K562 (cell line): ENCODE data around the gene BTBD16. TPM values are rescaled to one million over a fixed set of nuclear protein-coding genes. Genes with fewer than 3 reads are reported as not detected.

Experiments
- ATAC-seq: fragments of 200-7000 bp; cut with Tn5 transposase; 3 replicates; pipeline ENCODE4 v1.9.1; 2020; ENCODE audit warnings: moderate library complexity
- BruUV-seq: library from RNA; stranded (reverse); fragments of 400-500 nt; replicated peaks from 2 replicates; lab custom pipeline; 2021; lab: Mats Ljungman, UMichigan
- CTCF ChIA-PET: fragments of 300-600 bp; formaldehyde crosslinking; extraction: SDS; loops from one replicate; lab custom pipeline; 2021; ENCODE audit warnings: low intra/inter-chr PET ratio; lab: Yijun Ruan, JAX
- POLR2A ChIA-PET: fragments of 300-600, 350-650 bp; sonication (Branson Sonifier 250); formaldehyde crosslinking; extraction: SDS; loops from one replicate; lab custom pipeline; 2021; ENCODE audit warnings: antibody characterized with exemption, inconsistent platforms; lab: Yijun Ruan, JAX
- DNase-seq, 4 experiments: peaks; one replicate each; pipeline versions ENCODE4 v3.0.0 to v3.0.0-alpha.2; 2011 to 2018; ENCODE audit warnings: low spot score in 3 of 4, mixed read lengths in 3 of 4; ENCODE audit errors: extremely low read depth in 1 of 4
- FAIRE-seq: peaks from 2 replicates; lab custom pipeline; 2011; peaks lifted over from hg19 to GRCh38; lab: Jason Lieb, UNC
- H2AFZ ChIP-seq: 2 replicates; pipeline ENCODE4 v1.6.0; 2011; ENCODE audit warnings: low read depth, low read length, control low read depth, inconsistent platforms
- H3K27ac ChIP-seq: fragments of 200-600 bp; 3 replicates; pipeline ENCODE4 v1.8.0; 2011; ENCODE audit warnings: low read depth, mild to moderate bottlenecking, control low read depth, inconsistent platforms, low read length, moderate library complexity, mixed read lengths; ENCODE audit errors: extremely low read depth
- H3K27me3 ChIP-seq, 2 experiments: fragments of 300-600 bp in 1 of 2; 2 replicates in 1 of 2; 3 replicates in 1 of 2; pipeline versions ENCODE4 v1.6.0 to v1.8.0; 2011; ENCODE audit warnings: inconsistent platforms in 2 of 2, low read length in 2 of 2, mild to moderate bottlenecking in 1 of 2, mixed read lengths in 1 of 2, moderate library complexity in 1 of 2; ENCODE audit not compliant: control insufficient read depth in 2 of 2, insufficient read depth in 2 of 2
- H3K36me3 ChIP-seq: fragments of 300-600 bp; 3 replicates; pipeline ENCODE4 v1.8.0; 2011; ENCODE audit warnings: mild to moderate bottlenecking, low read length, inconsistent platforms; ENCODE audit not compliant: control insufficient read depth, insufficient read depth
- H3K4me1 ChIP-seq, 2 experiments: fragments of 200-600 bp in 1 of 2; replicated peaks in 1 of 2; 2 replicates in 1 of 2; 3 replicates in 1 of 2; pipeline versions ENCODE4 v1.5.1 to v1.8.0; 2011; ENCODE audit warnings: inconsistent platforms in 2 of 2, low read length in 2 of 2, mild to moderate bottlenecking in 1 of 2, mixed read lengths in 1 of 2, moderate library complexity in 1 of 2; ENCODE audit not compliant: control insufficient read depth in 2 of 2, insufficient read depth in 2 of 2
- H3K4me2 ChIP-seq: 2 replicates; pipeline ENCODE4 v1.6.1; 2011; ENCODE audit warnings: low read length, control low read depth, inconsistent platforms, mixed read lengths; ENCODE audit not compliant: insufficient read depth
- H3K4me3 ChIP-seq: fragments of 200-600 bp; sonication (generic), shearing (Covaris generic); 2 replicates; pipeline ENCODE4 v1.5.1; 2016; ENCODE audit warnings: control low read depth, inconsistent platforms
- H3K79me2 ChIP-seq: fragments of 200-600 bp; 3 replicates; pipeline ENCODE4 v1.8.0; 2011; ENCODE audit warnings: low read length, inconsistent platforms; ENCODE audit not compliant: control insufficient read depth, insufficient read depth
- H3K9ac ChIP-seq, 2 experiments: 2 replicates each; pipeline versions ENCODE4 v1.6.0 to v1.6.1; 2011; ENCODE audit warnings: low read depth in 2 of 2, low read length in 2 of 2, control low read depth in 1 of 2, inconsistent platforms in 1 of 2, mild to moderate bottlenecking in 1 of 2, mixed read lengths in 1 of 2; ENCODE audit not compliant: insufficient read depth in 1 of 2
- H3K9me1 ChIP-seq: one replicate; pipeline ENCODE4 v1.6.0; 2011; ENCODE audit warnings: inconsistent platforms, mild to moderate bottlenecking, low read length, moderate library complexity; ENCODE audit not compliant: control insufficient read depth, insufficient read depth
- H3K9me3 ChIP-seq: replicated peaks from 2 replicates; pipeline ENCODE4 v1.5.1; 2011; ENCODE audit warnings: low read depth, low read length, inconsistent platforms; ENCODE audit not compliant: control insufficient read depth, insufficient read depth
- H4K20me1 ChIP-seq: replicated peaks from 2 replicates; pipeline ENCODE4 v1.6.1; 2011; ENCODE audit warnings: low read length, inconsistent platforms, mixed read lengths; ENCODE audit not compliant: control insufficient read depth, insufficient read depth
- ARID3B ChIP-seq: fragments of 250-450 bp; sonication (Bioruptor Pico); IDR thresholded peaks from 2 replicates; pipeline ENCODE4 v1.4.0; 2020; ENCODE audit warnings: borderline replicate concordance
- ARID4B ChIP-seq: sonication (generic); formaldehyde crosslinking; IDR thresholded peaks from 2 replicates; pipeline ENCODE4 v1.8.0; 2022; ENCODE audit warnings: mild to moderate bottlenecking, missing genetic modification reagents
- BDP1 ChIP-seq: IDR thresholded peaks from 3 replicates; pipeline ENCODE4 v1.6.1; 2011; ENCODE audit not compliant: insufficient read length, insufficient read depth
- CHCHD3 ChIP-seq: fragments of 250-450 bp; sonication (Bioruptor Pico); IDR thresholded peaks from 2 replicates; pipeline ENCODE4 v2.1.2; 2022; ENCODE audit warnings: mild to moderate bottlenecking
- CHD2 ChIP-seq: IDR thresholded peaks from 2 replicates; pipeline ENCODE4 v1.6.1; 2011; ENCODE audit warnings: low read depth, low read length
- ELF2 ChIP-seq: fragments of 250-450 bp; sonication (Bioruptor Pico); IDR thresholded peaks from 2 replicates; pipeline ENCODE4 v1.5.0; 2021; ENCODE audit warnings: mild to moderate bottlenecking
- KLF1 ChIP-seq: fragments of 450-650 bp; IDR thresholded peaks from 2 replicates; pipeline ENCODE4 v1.6.1; 2016; ENCODE audit warnings: missing genetic modification characterization, missing compliant biosample characterization
- L3MBTL2 ChIP-seq: fragments of 450-650 bp; IDR thresholded peaks from 2 replicates; pipeline ENCODE4 v1.6.1; 2016; ENCODE audit warnings: mild to moderate bottlenecking, moderate library complexity
- MTA1 ChIP-seq: fragments of 450-650 bp; IDR thresholded peaks from 2 replicates; pipeline ENCODE4 v1.6.1; 2017; ENCODE audit warnings: borderline replicate concordance
- PTRF ChIP-seq: fragments of 450-650 bp; IDR thresholded peaks from 2 replicates; pipeline ENCODE4 v1.6.1; 2016; ENCODE audit warnings: mild to moderate bottlenecking, missing genetic modification characterization, missing compliant biosample characterization
- STAT6 ChIP-seq: sonication (generic); formaldehyde crosslinking; IDR thresholded peaks from 2 replicates; pipeline ENCODE4 v1.8.1; 2023; ENCODE audit warnings: mild to moderate bottlenecking, missing genetic modification reagents
- THAP7 ChIP-seq: fragments of 250-450 bp; sonication (Bioruptor Pico); IDR thresholded peaks from 2 replicates; pipeline ENCODE4 v1.5.0; 2021
- ZNF143 ChIP-seq: sonication (generic); formaldehyde crosslinking; IDR thresholded peaks from 2 replicates; pipeline ENCODE4 v1.9.0; 2022; ENCODE audit warnings: mild to moderate bottlenecking, missing genetic modification reagents
- WGBS: fragments of 100-300 bp; shearing (Covaris generic); methylation state at CpG from one replicate; pipeline ENCODE4 v1.1.6; 2016; ENCODE audit warnings: low coverage, mixed read lengths; ENCODE audit not compliant: insufficient coverage; ENCODE audit errors: missing lambda C conversion rate; 5-methylcytosine and 5-hydroxymethylcytosine counted together
- in situ Hi-C: fragments of 300-500 bp; cut with MboI; formaldehyde crosslinking; loops from 4 replicates; pipeline ENCODE4 v1.15.0; 2018; ENCODE audit warnings: inconsistent platforms, mixed read lengths
- intact Hi-C: fragments of 100-400 bp; cut with micrococcal nuclease; formaldehyde crosslinking; loops from 2 replicates; pipeline ENCODE4 v1.14.2; 2022
- polyA plus RNA-seq, 8 experiments: library from polyadenylated mRNA; depleted of rRNA in 4 of 8; stranded (reverse) in 5 of 8; unstranded in 3 of 8; fragments of >200 nt; fragmentation: Nextera tagmentation in 2 of 8; fragmentation: Illumina TruSeq in 1 of 8; extraction: Ambion mirVana in 2 of 8; extraction: Trizol in 1 of 8; gene quantifications; 2 replicates each; pipeline versions ENCODE4 v1.2.1 to v1.2.3, GENCODE V29; 2011 to 2014; ENCODE audit warnings: inconsistent platforms in 1 of 8, missing spikeins in 1 of 8
- total RNA-seq, 7 experiments: library from RNA; depleted of rRNA in 6 of 7; stranded (reverse); fragments of >200 nt in 6 of 7; fragmentation: Illumina TruSeq in 2 of 7; extraction: Trizol in 2 of 7; gene quantifications; 2 replicates each; pipeline versions ENCODE4 v1.2.1 to v1.2.3, GENCODE V29; 2011 to 2021; ENCODE audit warnings: low replicate concordance in 1 of 7

Gene BTBD16
- total and polyA plus RNA-seq, 9 of the 15 experiments (the other 6 are each of a cell fraction or from before 2014, with no cell fraction given): 0.11 TPM; not detected in 8

GRCh38 chr10:122306282-122306681, 35.2 kb downstream of the BTBD16 start:
- CTCF ChIA-PET: no interaction called here

More at GRCh38 chr10:122306282-122306681, 35.2 kb downstream of the BTBD16 start:
- Histone ChIP-seq H3K4me2 (no peak overlapping the region), H3K36me3 (no peaks in the 10 kb centered on the region), H2AFZ (no peak overlapping the region), H3K9me1 (no peaks in the 10 kb centered on the region), H3K27ac (no peak overlapping the region), H3K27me3 (no peaks in the 10 kb centered on the region), H3K79me2 (no peaks in the 10 kb centered on the region), H3K4me1 (peaks cover 0 to 3% of the 10 kb centered on the region in 2 experiments; a peak in 2 of 5 replicates), H3K9ac (no peak overlapping the region), H3K4me3 (no peak overlapping the region), H3K9me3 (no peaks in the 10 kb centered on the region), H4K20me1 (no peaks in the 10 kb centered on the region)
- POLR2A ChIA-PET: no interaction called here
- 2% methylated on average over 5 of the region's 5 CpGs for WGBS
- ATAC-seq (no peak), FAIRE-seq (no peak), DNase-seq (no peak)
- intact Hi-C loops (no loop called here), in situ Hi-C loops (loop anchor here (5.0 kb wide), 1 partner anchor 126 kb away; no protein-coding TSS in a partner anchor)
- BruUV-seq: no TSS peak
- TF ChIP-seq CHCHD3 (CRISPR knock-in tag): no peak
- no peak for TF ChIP-seq L3MBTL2
- TF ChIP-seq CHD2: no peak
- TF ChIP-seq ELF2 (CRISPR knock-in tag): no peak
- TF ChIP-seq ARID4B: no peak
- no peak for TF ChIP-seq PTRF (tag)
- TF ChIP-seq STAT6 (CRISPR knock-in tag): no peak
- TF ChIP-seq BDP1: no peak
- TF ChIP-seq ZNF143 (CRISPR knock-in tag): no peak
- TF ChIP-seq MTA1: no peak
- no peak for TF ChIP-seq KLF1 (tag)
- no peak for TF ChIP-seq THAP7 (CRISPR knock-in tag)
- no peak for TF ChIP-seq ARID3B
